ENCODE results near the gene PLP1. TPM values are rescaled to one million over a fixed set of nuclear protein-coding genes. Genes with fewer than 3 reads are reported as not detected.

PLP1 gene
- total and polyA plus RNA-seq, 2 donors (not counting 3 experiments of a cell fraction or from before 2014, with no cell fraction given), result not detected

DNA sequence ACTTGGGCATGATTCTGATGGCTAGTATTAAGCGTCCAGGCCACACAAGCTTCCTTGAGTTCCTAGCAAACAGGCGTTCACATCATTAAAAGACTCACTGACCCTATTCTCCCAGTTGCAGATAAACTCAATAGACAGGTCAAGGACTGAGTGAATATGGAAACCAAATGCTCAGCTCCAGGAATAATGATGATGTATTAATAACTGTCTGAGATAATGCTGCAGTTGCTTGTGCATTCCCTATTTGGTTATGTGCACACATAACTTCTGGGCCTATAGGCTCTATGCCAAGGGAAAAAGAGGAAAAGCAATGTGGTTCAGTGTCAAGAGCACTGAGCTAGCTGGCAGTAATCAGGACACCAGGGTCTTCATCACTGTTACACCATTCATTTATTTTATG lies 51.9 kb downstream of the PLP1 start:
- Histone ChIP-seq H3K27me3 (ENCODE audit: control insufficient read depth in 2 of 2, insufficient read depth in 2 of 2, low read length in 2 of 2) (no peaks in the 10 kb centered on the region), H3K4me3 (replicated peaks in 1 of 3; ENCODE audit: insufficient read depth in 1 of 3, low read depth in 1 of 3, low read length in 3 of 3) (no peak overlapping the region), H3K9me3 (replicated peaks; ENCODE audit: control insufficient read depth, insufficient read depth, low read length) (no peaks in the 10 kb centered on the region), H3K9ac (replicated peaks; ENCODE audit: extremely low read depth, insufficient read depth, low read length) (no peak overlapping the region), H3K27ac (ENCODE audit: insufficient read depth, low read depth, low read length) (no peak overlapping the region), H3K79me2 (ENCODE audit: control insufficient read depth, insufficient read depth, low read length) (no peaks in the 10 kb centered on the region), H2AFZ (ENCODE audit: low read depth, low read length) (no peak overlapping the region), H3K4me1 (ENCODE audit: control insufficient read depth, extremely low read depth, insufficient read depth, low read length) (no peaks in the 10 kb centered on the region), H3K4me2 (ENCODE audit: insufficient read depth, low read length) (no peak overlapping the region), H3K9me1 (replicated peaks; ENCODE audit: control insufficient read depth, extremely low read depth, insufficient read depth, low read length) (no peaks in the 10 kb centered on the region), H3K36me3 (ENCODE audit: control insufficient read depth in 2 of 2, extremely low read depth in 1 of 2, insufficient read depth in 2 of 2, low read length in 2 of 2) (no peaks in the 10 kb centered on the region), H4K20me1 (replicated peaks; ENCODE audit: control insufficient read depth, extremely low read depth, insufficient read depth, low read length) (no peaks in the 10 kb centered on the region)
- DNase-seq (ENCODE audit: low read depth, low spot score), result no peak
- intact Hi-C loops (cut with micrococcal nuclease) (no loop called here), dilution Hi-C loops (cut with MboI; ENCODE audit: extremely low pct_ligation_motif_present, low sequenced_read_pairs) (no loop called here)
- TF ChIP-seq POLR2A (IDR thresholded peaks at IDR 0.05; ENCODE audit: low read depth, low read length), result no peak
- TF ChIP-seq, protein P1, sequence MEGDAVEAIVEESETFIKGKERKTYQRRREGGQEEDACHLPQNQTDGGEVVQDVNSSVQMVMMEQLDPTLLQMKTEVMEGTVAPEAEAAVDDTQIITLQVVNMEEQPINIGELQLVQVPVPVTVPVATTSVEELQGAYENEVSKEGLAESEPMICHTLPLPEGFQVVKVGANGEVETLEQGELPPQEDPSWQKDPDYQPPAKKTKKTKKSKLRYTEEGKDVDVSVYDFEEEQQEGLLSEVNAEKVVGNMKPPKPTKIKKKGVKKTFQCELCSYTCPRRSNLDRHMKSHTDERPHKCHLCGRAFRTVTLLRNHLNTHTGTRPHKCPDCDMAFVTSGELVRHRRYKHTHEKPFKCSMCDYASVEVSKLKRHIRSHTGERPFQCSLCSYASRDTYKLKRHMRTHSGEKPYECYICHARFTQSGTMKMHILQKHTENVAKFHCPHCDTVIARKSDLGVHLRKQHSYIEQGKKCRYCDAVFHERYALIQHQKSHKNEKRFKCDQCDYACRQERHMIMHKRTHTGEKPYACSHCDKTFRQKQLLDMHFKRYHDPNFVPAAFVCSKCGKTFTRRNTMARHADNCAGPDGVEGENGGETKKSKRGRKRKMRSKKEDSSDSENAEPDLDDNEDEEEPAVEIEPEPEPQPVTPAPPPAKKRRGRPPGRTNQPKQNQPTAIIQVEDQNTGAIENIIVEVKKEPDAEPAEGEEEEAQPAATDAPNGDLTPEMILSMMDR (IDR thresholded peaks at IDR 0.05; ENCODE audit: extremely low read depth in 1 of 2, insufficient read depth in 1 of 2, low read depth in 1 of 2, low read length in 2 of 2), result no peak
- no peak for TF ChIP-seq FOS (IDR thresholded peaks at IDR 0.05; ENCODE audit: borderline replicate concordance, insufficient read depth, low read length)
- TF ChIP-seq, protein P2, sequence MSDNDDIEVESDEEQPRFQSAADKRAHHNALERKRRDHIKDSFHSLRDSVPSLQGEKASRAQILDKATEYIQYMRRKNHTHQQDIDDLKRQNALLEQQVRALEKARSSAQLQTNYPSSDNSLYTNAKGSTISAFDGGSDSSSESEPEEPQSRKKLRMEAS (IDR thresholded peaks at IDR 0.05; ENCODE audit: insufficient read depth, insufficient read length), result no peak
- no peak for TF ChIP-seq MYC (IDR thresholded peaks at IDR 0.05; ENCODE audit: low read depth, low read length)
- TF ChIP-seq JUN (IDR thresholded peaks at IDR 0.05; ENCODE audit: borderline replicate concordance, insufficient read depth, insufficient read length, low read depth), result no peak
- TF ChIP-seq GATA2 (IDR thresholded peaks at IDR 0.05; ENCODE audit: insufficient read depth, insufficient read length, low read depth, low read length), result no peak
- TF ChIP-seq EZH2 (IDR thresholded peaks at IDR 0.05; ENCODE audit: borderline replicate concordance, low read depth, low read length, severe bottlenecking), result no peak
- TF ChIP-seq POLR2AphosphoS5 (IDR thresholded peaks at IDR 0.05; ENCODE audit: insufficient read depth, low read depth, low read length), result no peak
- ChIA-PET CTCF (interaction anchor here (0.7 kb wide), 1 partner anchor 296 kb away, joined by 3 read pairs; no protein-coding TSS in a partner anchor), POLR2A (no interaction called here)
- no peak for FAIRE-seq
- no TSS peak for BruUV-seq (replicated peaks)

All from endothelial cell of umbilical vein (primary cell).